GM21390 (cell line): ENCODE measurements around the gene ZBTB44.
"Not testable (repeated sequence)": the region's sequence is repeated elsewhere in the genome, so short reads cannot be mapped to it uniquely, and the experiment has no call there.

Experiments
- ATAC-seq: cut with Tn5 transposase; IDR thresholded peaks from one replicate; pipeline ENCODE4 v1.9.1; 2021; ENCODE audit not compliant: unreplicated experiment

The ZBTB44 gene

GRCh38 chr11:130314750-130315285, at the start of gene ZBTB44:
ZBTB44 (minus strand) TSS chr11:130314917; CDS start chr11:130261873, 53,044 bp downstream.
- peak; percentile 61 for ATAC-seq

- ATAC-seq: no peak
Measured at GRCh38 chr11:130359419-130359818, 44.7 kb upstream of the ZBTB44 start.

GRCh38 chr11:130358398-130358797, 43.7 kb upstream of the ZBTB44 start:
- ATAC-seq: no peak

- ATAC-seq: no peak
Measured at GRCh38 chr11:130347261-130347660, 32.5 kb upstream of the ZBTB44 start.

GRCh38 chr11:130344841-130345240, 30.1 kb upstream of the ZBTB44 start:
- ATAC-seq: no peak

GRCh38 chr11:130340671-130341319, 26.1 kb upstream of the ZBTB44 start:
- ATAC-seq: no peak

- ATAC-seq: no peak
Measured at GRCh38 chr11:130338667-130339066, 23.9 kb upstream of the ZBTB44 start.

- ATAC-seq: no peak
Measured at GRCh38 chr11:130337281-130338089, 22.8 kb upstream of the ZBTB44 start.

- ATAC-seq: not testable (repeated sequence)
Measured at GRCh38 chr11:130331397-130331796, 16.7 kb upstream of the ZBTB44 start.

GRCh38 chr11:130330101-130330684, 15.5 kb upstream of the ZBTB44 start:
- no peak for ATAC-seq

- no peak for ATAC-seq
Measured at GRCh38 chr11:130328420-130328819, 13.7 kb upstream of the ZBTB44 start.

GRCh38 chr11:130327716-130328115, 13.0 kb upstream of the ZBTB44 start:
- ATAC-seq: no peak

- no peak for ATAC-seq
Measured at GRCh38 chr11:130325691-130326090, 11.0 kb upstream of the ZBTB44 start.

GRCh38 chr11:130323452-130324450, 9.0 kb upstream of the ZBTB44 start:
- ATAC-seq: no peak

- no peak for ATAC-seq
Measured at GRCh38 chr11:130322126-130322525, 7.4 kb upstream of the ZBTB44 start.

- no peak for ATAC-seq
Measured at GRCh38 chr11:130318031-130318673, 3.4 kb upstream of the ZBTB44 start.

GRCh38 chr11:130315354-130315970, 745 bp upstream of the ZBTB44 start:
- peak; percentile 33 for ATAC-seq

GRCh38 chr11:130314184-130314749, 450 bp downstream of the ZBTB44 start:
- ATAC-seq: peak; percentile 55
